GM18873 (cell line): Measurements from ENCODE around the gene TICRR.

ENCODE experiments used
- ATAC-seq: cut with Tn5 transposase; IDR thresholded peaks from one replicate; pipeline ENCODE4 v1.9.1; 2021; ENCODE audit warnings: mild to moderate bottlenecking, moderate library complexity, moderate number of reproducible peaks; ENCODE audit not compliant: unreplicated experiment, low FRiP score

Gene TICRR

DNA sequence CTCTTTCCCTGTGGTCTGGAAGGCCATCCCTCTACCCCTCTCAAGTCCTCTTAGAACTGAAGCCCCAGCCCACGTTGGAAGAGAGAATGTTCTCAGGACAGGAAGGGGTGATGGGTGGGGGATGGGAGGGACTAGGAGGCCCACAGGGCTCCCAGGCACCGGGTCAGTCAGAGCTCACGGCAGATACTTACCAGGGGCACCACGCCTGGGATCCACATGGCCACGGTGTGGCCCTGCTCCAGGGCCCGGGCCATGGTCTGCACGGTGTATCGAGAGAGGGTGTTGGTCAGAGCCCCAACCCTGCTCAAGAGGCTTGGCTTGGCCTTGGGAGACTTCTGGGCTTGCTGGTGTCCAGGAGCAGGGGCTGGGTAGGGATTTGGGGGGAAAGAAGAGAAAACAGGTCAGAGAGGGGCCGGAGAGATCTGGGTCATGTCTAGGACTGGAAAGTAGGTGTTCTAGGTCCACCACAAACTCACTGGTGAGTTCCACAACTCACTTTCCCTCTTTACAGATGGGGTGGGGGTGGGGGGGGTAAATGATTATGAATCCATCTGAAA, 94.1 kb downstream of the TICRR start:
- no peak for ATAC-seq

DNA sequence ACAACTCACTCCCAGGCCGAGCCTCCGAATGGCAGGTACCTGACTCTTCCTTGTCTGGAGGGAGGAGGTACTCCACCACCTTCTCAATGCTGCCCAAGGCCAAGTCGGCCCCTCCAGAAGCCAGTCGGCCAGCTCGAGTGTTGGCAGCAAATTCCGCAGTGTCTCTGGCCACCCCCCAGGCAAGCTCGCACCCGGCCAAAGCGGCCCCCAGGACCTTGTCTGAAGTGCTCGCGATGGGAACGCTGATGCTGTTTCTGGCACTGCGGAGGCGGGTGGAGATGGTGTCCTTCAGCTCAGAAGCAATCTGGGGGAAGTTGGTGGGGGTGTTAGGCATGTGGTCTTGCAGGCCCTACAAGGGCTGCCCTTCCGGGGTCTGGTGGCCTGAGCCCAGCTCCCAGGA, 94.7 kb downstream of the TICRR start:
- ATAC-seq, result no peak

DNA sequence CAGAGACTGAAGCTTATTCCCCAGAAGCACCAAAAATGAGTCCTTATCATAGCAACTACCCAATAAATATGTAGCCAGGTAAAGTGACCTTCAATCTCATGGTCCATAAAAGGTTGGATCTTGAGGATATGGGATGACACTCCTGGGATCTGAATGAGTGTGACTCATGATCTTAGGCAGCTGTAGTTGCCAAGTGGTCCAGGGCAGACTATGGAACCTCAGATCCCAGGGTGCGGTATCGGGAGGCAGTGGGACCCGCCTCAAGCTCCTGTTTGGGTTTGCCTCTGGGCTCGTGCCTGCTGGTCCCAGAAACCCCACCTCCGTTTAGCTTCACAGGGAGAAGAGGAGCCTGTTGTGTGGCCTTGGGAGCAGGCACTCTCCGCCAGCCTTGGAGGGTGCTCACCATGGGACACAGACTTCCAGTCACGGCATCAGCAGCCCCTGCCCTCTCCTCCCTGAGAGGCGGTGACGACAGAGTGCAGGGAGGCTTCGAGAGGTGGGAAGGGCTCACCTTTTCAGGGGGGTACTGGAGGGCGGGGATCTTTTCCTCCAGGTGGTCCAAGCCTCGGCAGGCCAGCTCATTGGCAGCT, 95.8 kb downstream of the TICRR start:
- no peak for ATAC-seq

DNA sequence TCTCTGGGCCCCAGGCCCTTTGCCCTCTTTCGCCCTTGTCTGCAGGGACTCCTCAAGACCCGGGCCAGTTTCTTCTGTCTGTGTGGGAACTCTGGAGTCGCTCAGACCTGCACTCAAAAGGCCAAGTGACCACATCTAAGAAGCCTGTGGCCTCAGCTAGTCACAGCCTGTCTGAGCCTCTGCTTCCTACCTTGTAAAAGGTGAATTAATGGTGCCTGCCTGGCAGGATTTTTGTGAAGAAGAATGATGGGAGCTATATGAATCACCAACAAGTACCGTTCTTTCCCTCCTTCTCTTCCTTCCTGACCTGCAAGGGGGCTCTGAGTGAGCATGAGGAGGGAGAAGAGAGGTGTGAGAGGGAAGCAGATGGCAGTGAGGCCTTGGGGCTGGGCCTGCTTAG, 96.4 kb downstream of the TICRR start:
- ATAC-seq, result no peak

DNA sequence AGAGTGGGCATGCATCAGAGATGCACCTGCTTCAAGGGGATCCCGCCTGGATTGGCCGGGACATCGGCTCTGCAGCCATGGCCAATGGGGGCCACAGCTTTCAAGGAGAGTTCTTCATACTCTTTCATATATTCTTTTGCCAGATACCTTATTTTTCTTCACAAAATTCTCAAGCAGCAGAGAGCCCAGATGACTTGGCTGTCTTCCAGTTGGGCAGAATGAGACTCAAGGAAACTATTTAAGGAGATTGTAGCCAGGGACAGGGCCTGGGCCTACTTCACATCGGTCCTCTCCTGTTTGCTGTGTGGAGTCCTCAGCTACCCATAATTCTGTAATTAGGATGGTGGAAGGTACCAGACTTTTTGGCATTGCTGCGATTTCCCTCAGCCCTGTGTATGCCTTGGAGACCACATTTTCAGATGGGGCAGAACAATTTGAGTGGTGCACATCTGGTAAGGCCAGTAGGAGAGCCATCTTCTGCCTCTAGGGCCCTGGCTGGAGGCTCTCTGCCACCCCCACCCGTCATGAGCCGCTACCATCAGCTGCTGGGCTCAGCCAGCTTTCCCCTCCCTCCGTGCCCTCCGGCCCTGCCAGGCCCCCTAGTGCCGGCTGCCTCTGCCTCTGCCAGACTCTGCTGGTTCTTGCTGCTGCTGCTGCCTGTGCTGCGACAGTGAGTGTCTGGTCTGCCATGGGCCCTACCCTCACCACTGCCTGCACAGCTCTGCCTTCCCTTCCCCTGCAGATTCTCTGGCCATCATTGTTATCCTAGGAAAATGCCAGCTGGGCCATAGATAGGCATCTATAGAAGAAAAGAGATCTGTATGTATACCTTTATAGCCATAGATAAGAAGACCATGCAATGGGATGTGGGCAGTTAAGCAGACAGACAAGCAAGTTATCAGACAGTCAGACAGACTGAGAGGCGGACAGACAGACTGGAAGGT, 97.2 kb downstream of the TICRR start:
- ATAC-seq, result no peak

DNA sequence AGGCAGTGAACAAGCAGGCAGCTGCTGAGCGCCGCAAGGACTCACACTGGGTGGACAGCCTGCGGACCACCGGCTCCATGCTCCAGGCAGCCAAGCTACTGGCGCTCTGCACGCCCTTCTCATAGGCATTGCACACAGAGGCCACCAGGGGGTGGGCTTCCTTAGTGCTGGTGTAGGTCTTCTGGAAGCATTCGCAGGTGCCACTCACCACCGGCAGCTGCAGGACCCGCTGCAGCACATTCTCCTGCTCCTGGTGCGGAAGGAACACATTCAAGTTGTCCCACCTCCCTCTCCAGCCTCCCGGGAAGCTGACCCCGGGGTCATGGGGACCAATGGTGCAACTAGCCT, 97.9 kb downstream of the TICRR start:
- ATAC-seq, result no peak

DNA sequence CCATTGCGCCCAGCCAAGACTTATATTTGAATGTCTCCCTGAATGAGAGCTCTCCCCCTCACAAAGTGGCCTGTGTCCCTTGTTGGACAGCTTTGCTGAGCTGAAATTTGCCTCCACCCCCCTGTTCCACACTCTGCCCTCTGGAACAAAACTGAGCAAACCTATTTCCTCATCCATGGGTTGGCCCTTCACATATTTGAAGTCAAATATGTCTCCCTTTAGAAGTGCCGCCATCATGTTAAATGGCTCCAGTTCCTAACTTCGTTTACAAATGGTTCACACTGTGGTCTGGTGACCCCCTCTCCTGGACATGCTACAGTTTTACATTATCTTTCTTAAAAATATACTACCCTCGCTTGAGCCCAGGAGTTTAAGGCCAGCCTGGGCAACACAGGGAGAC, 99.3 kb downstream of the TICRR start:
- no peak for ATAC-seq

DNA sequence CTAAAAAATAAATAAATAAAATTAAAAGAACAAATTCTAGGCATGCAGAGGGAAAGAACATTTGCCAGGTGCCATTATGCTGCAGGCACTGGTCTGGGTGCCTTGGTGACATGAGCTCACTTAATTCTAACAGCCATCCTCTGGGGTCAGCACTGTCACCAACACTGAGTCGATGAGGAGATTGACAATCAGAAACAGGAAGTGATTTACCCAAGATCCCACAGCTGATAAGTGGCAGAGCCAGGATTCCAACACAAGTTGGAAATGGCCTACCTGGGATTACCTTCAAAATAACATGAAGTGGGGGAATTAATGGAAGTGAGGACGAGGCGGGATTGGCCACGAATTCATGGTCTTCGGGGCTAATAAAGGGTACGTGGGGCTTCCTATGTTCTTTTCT, 100.3 kb downstream of the TICRR start:
- ATAC-seq, result no peak

DNA sequence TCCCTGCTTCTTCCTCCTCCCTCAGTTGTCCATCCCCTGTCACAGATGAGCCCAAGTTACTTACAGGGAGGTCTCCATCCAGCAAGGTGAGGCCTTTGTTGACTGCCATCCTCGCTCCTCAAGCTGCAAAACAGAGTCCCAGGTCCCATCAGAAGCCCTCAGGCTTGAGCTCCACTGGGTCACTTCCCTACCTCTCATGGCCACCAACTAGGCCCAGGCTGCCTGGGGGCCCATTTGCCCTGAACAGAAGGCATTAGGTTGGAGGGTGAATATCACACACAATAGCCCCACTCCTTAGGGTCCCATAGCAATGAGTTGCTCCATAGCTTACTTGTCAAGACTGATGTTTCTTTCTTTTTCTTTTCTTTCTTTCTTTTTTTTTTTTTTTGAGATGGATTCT, 102.1 kb downstream of the TICRR start:
- no peak for ATAC-seq
